Esophagus squamous epithelium (tissue), 5 donors: ENCODE measurements around the gene RSF1. TPM values are rescaled to one million over a fixed set of nuclear protein-coding genes. Genes with fewer than 3 reads are reported as not detected.

Source experiments
- DNase-seq: peaks from one replicate; lab custom pipeline; 2025; lab: John Stamatoyannopoulos, UW
- H3K27ac ChIP-seq, 4 donors: fragments of 200-600 bp; sonication (generic); one replicate each; pipeline ENCODE4 v1.5.1; 2016 to 2019; ENCODE audit warnings: mild to moderate bottlenecking in 1 of 4
- H3K27me3 ChIP-seq, 4 donors: fragments of 200-600 bp; sonication (generic); 1 replicate in 3 of 4; 2 replicates in 1 of 4; pipeline versions ENCODE4 v1.5.1 to v1.6.0; 2017 to 2021; ENCODE audit warnings: antibody characterized with exemption in 1 of 4
- H3K36me3 ChIP-seq, 3 donors: fragments of 200-600 bp; sonication (generic); one replicate each; pipeline ENCODE4 v1.5.1; 2016 to 2019
- H3K4me1 ChIP-seq, 3 donors: fragments of 200-600 bp; sonication (generic); one replicate each; pipeline ENCODE4 v1.5.1; 2017 to 2019
- H3K4me3 ChIP-seq, 4 donors: fragments of 200-600 bp; sonication (generic); 1 replicate in 3 of 4; 2 replicates in 1 of 4; pipeline ENCODE4 v1.5.1; 2016 to 2019; ENCODE audit warnings: mild to moderate bottlenecking in 2 of 4, moderate library complexity in 1 of 4
- H3K9me3 ChIP-seq, 3 donors: fragments of 200-600 bp; sonication (generic); one replicate each; pipeline ENCODE4 v1.5.1; 2016 to 2019
- POLR2A ChIP-seq, 4 donors: fragments of 450-650 bp; IDR thresholded peaks; one replicate each; pipeline ENCODE4 v1.6.1; 2017; ENCODE audit warnings: antibody characterized with exemption in 4 of 4, mild to moderate bottlenecking in 4 of 4, moderate library complexity in 3 of 4
- WGBS, 2 donors: methylation state at CpG; one replicate each; pipeline ENCODE4 v1.1.5; 2018; 5-methylcytosine and 5-hydroxymethylcytosine counted together
- intact Hi-C: fragments of 100-400 bp; cut with DNase I; formaldehyde crosslinking; loops from one replicate; pipeline ENCODE4 v1.15.0; 2022
- small RNA-seq, 4 donors: library from RNA; depleted of rRNA; stranded (forward); fragments of <200 nt; gene quantifications; one replicate each; pipeline ENCODE3, GENCODE V24; 2016
- total RNA-seq, 4 donors: library from RNA; depleted of rRNA; stranded (reverse); fragments of >200 nt; gene quantifications; one replicate each; pipeline ENCODE4 v1.1.0, GENCODE V29; 2016
- TF ChIP-seq, protein P1 (sequence below), 6 experiments: fragments of 450-650 bp in 4 of 6; fragments of 200-600 bp in 2 of 6; sonication (generic) in 2 of 6; IDR thresholded peaks; one replicate each; pipeline ENCODE4 v1.5.1; 2016 to 2019; ENCODE audit warnings: antibody characterized with exemption in 6 of 6, mild to moderate bottlenecking in 4 of 6, moderate library complexity in 4 of 6
- donor health status: DM: yes; HTN: yes; CAD: no.

Gene RSF1
- total RNA-seq, 4 donors from 2014 or later = 14.7 to 37.8 (median 29.1) TPM

GRCh38 chr11:77617892-77618291 lies 202.6 kb downstream of the RSF1 start:
- Histone ChIP-seq H3K36me3 (peaks cover 13 to 100% (median 16%) of the 10 kb centered on the region in 3 donors), H3K4me3 (no peak overlapping the region), H3K4me1 (no peaks in the 10 kb centered on the region), H3K27ac (peak overlapping the region in 1 of 4 donors; percentile 6), H3K27me3 (no peaks in the 10 kb centered on the region), H3K9me3 (no peaks in the 10 kb centered on the region)
- intact Hi-C loops = no loop called here
- DNase-seq = no peak
- no peak for TF ChIP-seq POLR2A (IDR thresholded peaks at IDR 0.05)
- TF ChIP-seq, protein P1, sequence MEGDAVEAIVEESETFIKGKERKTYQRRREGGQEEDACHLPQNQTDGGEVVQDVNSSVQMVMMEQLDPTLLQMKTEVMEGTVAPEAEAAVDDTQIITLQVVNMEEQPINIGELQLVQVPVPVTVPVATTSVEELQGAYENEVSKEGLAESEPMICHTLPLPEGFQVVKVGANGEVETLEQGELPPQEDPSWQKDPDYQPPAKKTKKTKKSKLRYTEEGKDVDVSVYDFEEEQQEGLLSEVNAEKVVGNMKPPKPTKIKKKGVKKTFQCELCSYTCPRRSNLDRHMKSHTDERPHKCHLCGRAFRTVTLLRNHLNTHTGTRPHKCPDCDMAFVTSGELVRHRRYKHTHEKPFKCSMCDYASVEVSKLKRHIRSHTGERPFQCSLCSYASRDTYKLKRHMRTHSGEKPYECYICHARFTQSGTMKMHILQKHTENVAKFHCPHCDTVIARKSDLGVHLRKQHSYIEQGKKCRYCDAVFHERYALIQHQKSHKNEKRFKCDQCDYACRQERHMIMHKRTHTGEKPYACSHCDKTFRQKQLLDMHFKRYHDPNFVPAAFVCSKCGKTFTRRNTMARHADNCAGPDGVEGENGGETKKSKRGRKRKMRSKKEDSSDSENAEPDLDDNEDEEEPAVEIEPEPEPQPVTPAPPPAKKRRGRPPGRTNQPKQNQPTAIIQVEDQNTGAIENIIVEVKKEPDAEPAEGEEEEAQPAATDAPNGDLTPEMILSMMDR (IDR thresholded peaks at IDR 0.05) = no peak
- WGBS, 2 donors = 63 to 76% methylated on average over 3 of the region's 3 CpGs

DNA sequence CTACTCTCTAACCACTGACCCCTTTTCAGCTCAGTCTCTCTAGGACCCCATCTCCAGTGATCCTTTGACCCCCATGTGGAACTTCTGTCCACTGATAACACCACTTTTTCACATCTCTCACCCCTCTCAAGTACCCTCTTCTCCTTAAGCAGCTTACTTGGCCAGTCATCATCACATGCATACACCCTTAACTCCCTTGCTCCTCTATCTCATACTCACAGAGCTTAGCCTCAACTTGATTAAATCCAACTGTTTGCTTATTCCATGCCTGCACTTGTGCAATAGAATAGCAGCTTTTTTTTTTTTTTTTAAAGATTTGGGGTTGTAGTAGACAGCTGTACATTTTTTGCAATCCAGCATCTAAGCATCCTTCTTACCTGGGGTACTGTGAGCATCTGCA lies 208.6 kb downstream of the RSF1 start:
- Histone ChIP-seq H3K4me1 (no peaks in the 10 kb centered on the region), H3K9me3 (no peaks in the 10 kb centered on the region), H3K4me3 (no peak overlapping the region), H3K27ac (no peak overlapping the region), H3K36me3 (peaks cover 5 to 100% (median 13%) of the 10 kb centered on the region in 3 donors), H3K27me3 (no peaks in the 10 kb centered on the region)
- intact Hi-C loops = no loop called here
- TF ChIP-seq POLR2A (IDR thresholded peaks at IDR 0.05) = no peak
- TF ChIP-seq, protein P1 (IDR thresholded peaks at IDR 0.05) = no peak
- no peak for DNase-seq

Small RNAs within 50 kb of the gene (small RNA-seq; reads per million reads assigned to genes)
- gene RF00019 = 0 reads per million in 4 donors

Other genes starting within 250 kb of the RSF1 start
- gene AQP11, start 230.8 kb downstream of the RSF1 start, total RNA-seq = under 1 TPM in 2 of 4 donors, not detected in 2; 0.18 to 0.19 TPM
- 100 to 1,000 TPM in 2 of 4 donors, 10 to 100 TPM in 2; 27.5 to 140 (median 84.2) TPM for gene CLNS1A, start 182.9 kb downstream of the RSF1 start, total RNA-seq
- gene AAMDC, start 422 bp upstream of the RSF1 start, total RNA-seq = 10 to 100 TPM in 1 of 4 donors, 1 to 10 TPM in 2, under 1 TPM in 1; 0.83 to 15.4 (median 2.2) TPM
- 10 to 100 TPM; 12.8 to 21.9 (median 17.9) TPM for gene INTS4, start 173.9 kb upstream of the RSF1 start, total RNA-seq
- gene KCTD14, start 202.6 kb upstream of the RSF1 start, total RNA-seq = 1 to 10 TPM in 2 of 4 donors, under 1 TPM in 2; 0.49 to 7.7 (median 1.00) TPM
- gene THRSP, start 243.1 kb upstream of the RSF1 start, total RNA-seq = not detected